HuH-7.5 (cell line): ENCODE data around the gene OR2K2.
"Not testable (repeated sequence)": the region's sequence is repeated elsewhere in the genome, so short reads cannot be mapped to it uniquely, and the experiment has no call there.

Experiments used
- DNase-seq: peaks from one replicate; pipeline ENCODE4 v3.0.0; 2011; ENCODE audit warnings: low spot score

Gene OR2K2

GRCh38 chr9:111297066-111297824, 32.8 kb downstream of the OR2K2 start:
- no peak for DNase-seq

DNA sequence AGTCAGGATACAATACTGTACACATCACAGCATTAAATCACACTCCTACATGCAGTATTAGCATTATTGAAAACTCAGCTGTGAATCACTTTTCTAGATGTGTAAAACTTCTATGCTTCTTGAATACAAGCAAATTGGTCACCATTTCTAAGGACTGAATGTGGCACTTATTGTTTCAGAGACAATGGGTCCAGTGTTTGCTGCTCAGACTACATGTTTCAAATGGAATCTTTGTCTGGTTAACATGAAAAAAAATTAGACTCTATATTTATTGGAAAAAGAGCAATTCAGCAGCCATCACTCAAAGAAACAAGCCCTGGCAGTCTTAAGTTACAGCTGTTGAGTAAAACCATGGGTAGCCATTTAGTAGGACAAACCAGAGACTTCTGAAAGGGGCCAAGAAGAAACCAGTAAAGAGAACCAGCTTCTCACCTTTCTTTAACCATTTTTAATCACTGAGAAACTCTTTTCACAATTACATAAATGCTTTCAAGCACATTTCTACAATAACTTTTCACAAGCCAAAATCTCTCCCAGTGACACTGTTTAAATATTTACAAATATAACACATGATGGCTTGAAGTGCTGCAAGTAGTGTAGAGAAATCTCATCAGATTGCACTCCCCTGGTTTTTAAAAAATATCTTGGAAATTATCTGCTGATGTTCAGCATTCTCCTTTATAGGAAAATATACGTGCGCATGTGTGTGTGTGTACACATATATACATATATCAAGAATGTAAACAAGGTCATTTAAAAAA, 35.2 kb downstream of the OR2K2 start:
- no peak for DNase-seq

DNA sequence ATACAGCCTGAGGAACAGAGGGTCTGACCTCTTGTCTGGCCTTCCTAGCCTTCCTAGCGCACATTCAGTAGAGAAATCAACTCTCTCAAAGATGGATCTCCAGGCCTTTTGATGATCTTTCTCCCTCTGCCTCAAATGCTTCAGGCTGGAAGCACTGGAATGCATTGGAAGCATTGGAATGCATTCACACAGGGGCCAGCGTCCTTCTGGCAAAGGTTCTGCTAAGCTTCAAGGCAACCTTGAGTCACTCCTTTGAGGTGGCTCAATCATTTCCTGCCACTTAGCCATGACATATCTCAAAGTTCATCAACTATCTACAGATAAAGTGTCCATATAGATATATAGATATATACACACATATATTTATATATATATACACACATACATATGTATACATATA, 42.9 kb downstream of the OR2K2 start:
- no peak for DNase-seq

DNA sequence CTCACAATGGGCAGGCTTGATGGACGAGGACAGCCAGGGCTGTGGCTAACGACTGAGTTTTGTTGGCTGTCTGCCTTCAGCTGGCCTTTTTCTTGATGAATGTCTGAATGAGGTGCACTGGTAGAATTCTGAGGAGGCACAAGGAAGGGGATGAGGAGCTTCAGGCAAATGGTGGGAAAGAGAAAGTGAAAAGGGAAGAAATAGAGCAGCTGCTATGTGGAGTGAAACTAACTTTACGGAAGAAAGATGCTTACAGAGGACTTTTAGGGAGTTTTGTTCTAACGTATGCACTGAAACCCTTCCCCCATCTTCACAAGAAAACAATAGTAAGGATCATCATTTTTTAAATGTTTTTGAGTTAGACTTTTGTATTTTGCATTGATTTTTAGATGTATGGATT, 45.3 kb downstream of the OR2K2 start:
- no peak for DNase-seq

GRCh38 chr9:111282845-111283244, 47.2 kb downstream of the OR2K2 start:
- no peak for DNase-seq

DNA sequence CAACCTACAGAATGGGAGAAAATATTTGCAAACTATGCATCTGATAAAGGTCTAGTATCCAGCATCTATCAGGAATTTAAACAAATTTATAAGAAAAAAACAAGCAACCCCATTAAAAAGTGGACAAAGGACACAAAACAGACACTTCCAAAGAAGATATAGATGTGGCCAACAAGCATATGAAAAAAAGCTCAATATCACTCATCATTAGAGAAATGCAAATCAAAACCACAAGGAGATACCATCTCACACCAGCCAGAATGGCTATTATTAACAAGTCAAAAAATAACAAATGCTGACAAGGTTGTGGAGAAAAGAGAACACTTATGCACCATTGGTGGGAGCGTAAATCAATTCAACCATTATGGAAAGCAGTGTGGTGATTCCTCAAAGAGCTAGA, 49.2 kb downstream of the OR2K2 start:
- DNase-seq: not testable (repeated sequence)
